IPS DF 19.7 (cell line): ENCODE results near the gene TMEM151B.
"Not testable (repeated sequence)": the region's sequence is repeated elsewhere in the genome, so short reads cannot be mapped to it uniquely, and the experiment has no call there.

ENCODE experiments used
- DNase-seq: peaks from one replicate; pipeline ENCODE4 v3.0.0-alpha.2; 2013; ENCODE audit warnings: low read depth, low spot score

TMEM151B gene

GRCh38 chr6:44333273-44333919 is 63.1 kb downstream of the TMEM151B start:
- no peak for DNase-seq

DNA sequence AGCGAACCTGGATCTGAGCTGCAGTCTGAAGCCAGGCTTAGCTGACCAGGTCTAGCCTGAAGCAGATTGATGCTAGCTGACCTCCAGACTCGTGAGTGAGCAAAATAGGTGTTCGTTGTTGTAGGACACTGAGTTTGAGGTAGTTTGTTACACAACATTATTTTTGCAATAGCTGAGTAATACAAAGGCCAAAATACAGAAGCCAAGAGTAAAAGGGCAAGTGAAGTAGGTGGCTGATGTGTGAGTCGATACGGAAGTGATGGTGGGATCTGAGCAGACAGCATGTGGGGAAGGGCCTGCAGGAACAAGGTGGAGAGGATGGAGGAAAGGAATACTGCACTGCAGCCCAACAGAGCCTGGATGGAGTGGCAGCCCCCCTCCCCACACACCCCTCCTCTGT is 63.7 kb downstream of the TMEM151B start:
- no peak for DNase-seq

DNA sequence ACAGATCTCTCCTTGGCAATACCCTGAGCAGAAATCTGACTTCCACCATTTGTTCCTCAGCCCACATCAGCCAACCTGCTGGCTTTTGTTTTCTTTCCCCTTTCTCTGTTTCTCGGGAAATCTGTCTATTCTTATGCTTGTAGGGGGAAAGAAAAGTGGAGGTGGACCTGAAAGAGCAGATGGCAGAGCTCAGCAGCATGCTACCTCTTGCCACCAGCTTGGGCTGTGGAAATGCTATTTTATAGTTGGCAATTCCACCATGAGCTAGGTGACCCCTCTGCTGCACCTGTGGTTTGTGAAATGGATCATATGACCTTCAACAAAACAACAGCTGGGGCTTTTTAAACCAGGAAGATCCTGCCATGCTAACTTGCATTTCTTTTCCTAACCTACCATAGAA is 65.4 kb downstream of the TMEM151B start:
- DNase-seq, result no peak

DNA sequence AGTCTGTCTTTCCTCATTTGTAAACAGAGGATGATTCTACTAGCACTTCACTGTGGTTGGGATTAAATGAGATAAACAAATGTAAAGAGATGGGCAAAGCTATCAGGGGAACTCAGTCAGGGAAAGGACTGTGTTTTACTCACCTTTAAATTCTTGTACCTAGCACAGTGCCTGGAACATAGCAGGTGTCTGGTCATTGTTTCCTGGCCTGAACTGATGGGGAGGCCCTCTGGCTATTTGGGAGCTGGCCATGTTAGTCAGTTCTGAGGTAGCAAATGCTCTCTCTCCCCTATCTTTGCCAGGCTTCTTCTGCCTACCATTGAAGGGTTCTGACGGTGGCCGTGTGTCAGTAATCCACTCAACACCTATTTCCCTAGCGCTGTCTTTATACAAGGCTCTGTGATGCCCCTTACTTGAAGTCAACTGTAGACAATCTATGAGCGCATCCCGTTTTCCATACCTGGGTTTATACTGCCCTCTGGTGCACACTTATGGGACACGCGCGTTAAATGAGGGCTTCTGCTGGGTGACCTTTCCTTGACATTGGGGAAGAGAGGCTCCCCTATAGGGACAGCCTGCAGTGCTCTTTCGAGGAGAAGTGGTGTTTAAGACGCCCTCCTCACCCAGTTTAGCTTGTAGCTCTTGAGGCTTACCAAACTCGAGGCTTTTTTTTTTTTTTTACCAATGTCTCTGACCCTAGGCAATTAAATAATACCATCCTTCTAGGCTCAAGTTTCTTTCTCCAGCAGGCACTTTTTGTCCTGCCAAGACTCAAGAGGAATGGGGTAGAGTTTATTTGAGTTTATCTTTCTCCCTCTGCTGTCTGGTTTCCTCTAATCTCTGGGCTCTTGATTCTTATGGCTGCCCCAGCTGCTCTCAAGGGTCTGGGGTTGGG is 68.2 kb downstream of the TMEM151B start:
- no peak for DNase-seq

- DNase-seq, result no peak
Measured at GRCh38 chr6:44339301-44339700, 69.1 kb downstream of the TMEM151B start.

DNA sequence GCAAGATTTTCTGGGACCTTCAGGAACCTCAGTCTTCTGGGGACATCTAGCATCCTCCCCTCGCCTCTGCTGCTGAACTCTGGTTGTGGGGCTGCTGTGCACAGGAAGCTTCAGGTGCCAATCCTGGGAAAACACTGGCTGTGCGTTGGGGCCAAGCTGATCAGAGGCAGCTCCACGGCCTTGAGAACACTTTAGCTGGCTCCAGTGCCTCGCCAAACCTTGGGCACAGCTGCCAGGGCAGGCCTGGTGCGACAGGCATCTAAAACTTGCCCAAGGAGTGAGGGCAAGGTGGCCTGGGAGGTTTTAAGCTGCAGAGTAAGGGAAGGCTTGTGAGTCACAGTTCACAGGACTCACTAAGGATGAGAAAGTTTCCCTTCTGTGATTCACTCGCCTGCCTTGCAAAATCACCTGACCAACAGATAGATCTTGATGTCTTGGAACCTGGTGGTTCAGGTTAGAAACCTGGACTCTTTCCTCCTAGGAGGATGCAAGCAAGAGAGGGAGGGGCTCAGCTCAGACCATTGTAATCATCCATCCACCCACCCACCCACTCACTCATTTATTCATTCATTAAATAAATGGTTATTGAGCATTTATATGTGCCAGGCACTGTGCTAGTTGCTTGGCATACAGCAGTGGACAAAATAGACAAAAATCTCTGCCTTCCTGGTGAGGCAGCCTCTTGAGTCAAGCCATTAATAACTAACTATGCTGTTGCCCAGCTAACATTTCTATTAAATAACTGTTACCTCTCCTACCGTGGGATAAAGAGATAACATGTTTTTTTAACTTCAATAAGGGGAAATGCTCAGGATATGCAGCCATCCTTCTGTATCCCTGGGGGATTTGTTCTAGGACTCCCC is 69.7 kb downstream of the TMEM151B start:
- DNase-seq, result no peak

DNA sequence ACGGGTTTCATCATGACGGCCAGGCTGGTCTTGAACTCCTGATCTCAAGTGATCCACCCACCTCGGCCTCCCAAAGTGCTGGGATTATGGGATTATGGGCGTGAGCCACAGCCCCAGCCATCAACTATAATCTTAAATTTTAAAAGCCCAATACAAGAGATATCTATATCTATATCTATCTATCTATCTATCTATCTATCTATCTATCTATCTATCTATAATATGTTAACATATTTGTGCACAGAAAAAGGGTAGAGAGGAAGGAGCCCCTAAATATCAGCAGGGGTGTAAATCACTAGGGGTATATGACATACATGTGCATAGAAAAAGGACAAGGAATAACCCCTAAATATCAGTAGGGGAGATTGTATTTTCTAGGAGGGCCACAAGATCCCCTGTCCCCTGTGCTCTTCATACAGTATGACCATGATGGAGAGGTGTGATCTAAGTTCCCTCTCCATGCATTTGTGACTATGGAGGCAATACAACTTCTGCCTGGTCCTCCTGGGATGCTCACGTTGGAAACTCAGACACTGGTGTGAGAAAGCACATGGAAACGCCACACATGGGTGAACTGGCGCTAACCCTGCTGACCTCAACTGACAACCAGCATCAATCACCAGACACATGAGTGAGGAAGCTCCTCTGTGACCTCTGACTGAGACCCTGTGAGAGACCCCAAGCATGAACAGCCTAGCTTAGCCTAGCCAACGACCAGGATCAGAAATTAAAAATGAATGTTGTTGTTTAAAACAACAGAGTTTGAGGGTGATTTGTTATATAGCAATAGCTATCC is 71.0 kb downstream of the TMEM151B start:
- DNase-seq, result no peak

- no peak for DNase-seq
Measured at GRCh38 chr6:44342052-44342451, 71.8 kb downstream of the TMEM151B start.

- no peak for DNase-seq
Measured at GRCh38 chr6:44342489-44342888, 72.2 kb downstream of the TMEM151B start, which contains the start of gene SPATS1. TSS of gene SPATS1 (plus strand) at chr6:44342650. CDS start at chr6:44343096, 446 bp downstream.

GRCh38 chr6:44346818-44347217 is 76.6 kb downstream of the TMEM151B start:
- not testable (repeated sequence) for DNase-seq

- DNase-seq, result no peak
Measured at GRCh38 chr6:44349904-44350649, 79.8 kb downstream of the TMEM151B start.

- DNase-seq, result not testable (repeated sequence)
Measured at GRCh38 chr6:44350650-44350994, 80.4 kb downstream of the TMEM151B start.

GRCh38 chr6:44352259-44352658 is 82.0 kb downstream of the TMEM151B start:
- DNase-seq, result no peak

- no peak for DNase-seq
Measured at GRCh38 chr6:44353336-44353735, 83.1 kb downstream of the TMEM151B start.

DNA sequence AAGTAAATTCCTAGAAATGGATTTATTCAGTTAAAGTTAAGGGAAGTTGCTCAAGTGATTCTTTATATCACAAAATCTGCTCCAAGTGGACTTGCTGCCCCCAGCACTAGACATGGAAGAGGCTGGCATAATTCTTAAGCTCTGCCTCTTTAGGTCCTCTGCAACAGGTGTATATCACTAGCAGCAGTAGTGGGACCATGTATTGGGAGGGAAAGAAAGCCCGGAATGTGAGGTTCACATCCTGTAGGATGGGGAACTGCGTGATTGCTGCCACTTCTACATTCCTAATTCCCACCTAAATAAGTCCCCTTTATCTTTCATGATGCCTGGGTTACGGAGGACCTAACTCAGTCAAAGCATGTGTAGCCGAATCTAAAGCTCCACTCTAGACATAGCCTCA is 85.4 kb downstream of the TMEM151B start:
- no peak for DNase-seq

- DNase-seq, result no peak
Measured at GRCh38 chr6:44356487-44356886, 86.2 kb downstream of the TMEM151B start.
